Astrocyte (in vitro differentiated cells and primary cell): ENCODE data around the gene CRIM1. TPM values are rescaled to one million over a fixed set of nuclear protein-coding genes. Genes with fewer than 3 reads are reported as not detected.
A peak's percentile ranks its signal among the peaks of the same experiment; 100 is the strongest.

Experiments used
- DNase-seq: peaks from one replicate; pipeline ENCODE4 v3.0.0-alpha.2; 2010; ENCODE audit warnings: low read depth
- FAIRE-seq: peaks from 2 replicates; lab custom pipeline; 2011; peaks lifted over from hg19 to GRCh38; lab: Jason Lieb, UNC
- H2AFZ ChIP-seq: 2 replicates; pipeline ENCODE4 v1.6.0; 2012; ENCODE audit warnings: low read depth, low read length, inconsistent platforms
- H3K27ac ChIP-seq: 2 replicates; pipeline ENCODE4 v1.5.1; 2011; ENCODE audit warnings: low read depth, low read length, inconsistent platforms
- H3K27me3 ChIP-seq: 2 replicates; pipeline ENCODE4 v1.6.0; 2011; ENCODE audit warnings: low read length, inconsistent platforms; ENCODE audit not compliant: insufficient read depth
- H3K36me3 ChIP-seq: 2 replicates; pipeline ENCODE4 v1.5.1; 2011; ENCODE audit warnings: low read length, inconsistent platforms; ENCODE audit not compliant: insufficient read depth
- H3K4me1 ChIP-seq: 2 replicates; pipeline ENCODE4 v1.5.1; 2011; ENCODE audit warnings: low read length, inconsistent platforms; ENCODE audit not compliant: insufficient read depth
- H3K4me2 ChIP-seq: 2 replicates; pipeline ENCODE4 v1.6.0; 2012; ENCODE audit warnings: low read length, inconsistent platforms
- H3K4me3 ChIP-seq: 2 replicates; pipeline ENCODE4 v1.5.1; 2011; ENCODE audit warnings: low read depth, mild to moderate bottlenecking, low read length, inconsistent platforms; ENCODE audit not compliant: insufficient read depth
- H3K79me2 ChIP-seq: 2 replicates; pipeline ENCODE4 v1.6.0; 2012; ENCODE audit warnings: mild to moderate bottlenecking, low read length, inconsistent platforms; ENCODE audit not compliant: insufficient read depth
- H3K9ac ChIP-seq: 2 replicates; pipeline ENCODE4 v1.6.0; 2012; ENCODE audit warnings: mild to moderate bottlenecking, low read length, inconsistent platforms
- H3K9me3 ChIP-seq: 2 replicates; pipeline ENCODE4 v1.5.1; 2012; ENCODE audit warnings: low read depth, mild to moderate bottlenecking, low read length, inconsistent platforms; ENCODE audit not compliant: insufficient read depth
- H4K20me1 ChIP-seq: 2 replicates; pipeline ENCODE4 v1.6.0; 2012; ENCODE audit warnings: low read length, inconsistent platforms; ENCODE audit not compliant: insufficient read depth
- H3K27ac Mint-ChIP-seq: one replicate; pipeline ENCODE4 v1.8.0; 2021; ENCODE audit warnings: mild to moderate bottlenecking, mixed read lengths; ENCODE audit not compliant: unreplicated experiment
- H3K27me3 Mint-ChIP-seq: one replicate; pipeline ENCODE4 v1.8.0; 2021; ENCODE audit warnings: low read depth, mixed read lengths; ENCODE audit not compliant: unreplicated experiment
- H3K36me3 Mint-ChIP-seq: one replicate; pipeline ENCODE4 v1.8.0; 2021; ENCODE audit warnings: low read depth, mixed read lengths; ENCODE audit not compliant: unreplicated experiment
- H3K4me1 Mint-ChIP-seq: one replicate; pipeline ENCODE4 v1.8.0; 2021; ENCODE audit warnings: low read depth, mixed read lengths; ENCODE audit not compliant: unreplicated experiment
- H3K4me3 Mint-ChIP-seq: one replicate; pipeline ENCODE4 v1.8.0; 2021; ENCODE audit warnings: mild to moderate bottlenecking, moderate library complexity, mixed read lengths; ENCODE audit not compliant: unreplicated experiment
- H3K9me3 Mint-ChIP-seq: one replicate; pipeline ENCODE4 v1.8.0; 2021; ENCODE audit warnings: mild to moderate bottlenecking, mixed read lengths; ENCODE audit not compliant: unreplicated experiment
- EZH2 ChIP-seq: IDR thresholded peaks from 2 replicates; pipeline ENCODE4 v1.6.1; 2012; ENCODE audit warnings: mild to moderate bottlenecking, low read length, inconsistent platforms; ENCODE audit not compliant: insufficient read depth
- total RNA-seq: library from RNA; stranded (reverse); gene quantifications from 2 replicates; pipeline ENCODE4 v1.2.1, GENCODE V29; 2021
- TF ChIP-seq, protein P1 (sequence below): IDR thresholded peaks from 2 replicates; pipeline ENCODE4 v1.5.1; 2011; ENCODE audit warnings: low read depth, mild to moderate bottlenecking, inconsistent platforms, low read length, moderate library complexity; ENCODE audit not compliant: insufficient read depth

The CRIM1 gene
- total RNA-seq, 1 donor from 2014 or later = 180 TPM

DNA sequence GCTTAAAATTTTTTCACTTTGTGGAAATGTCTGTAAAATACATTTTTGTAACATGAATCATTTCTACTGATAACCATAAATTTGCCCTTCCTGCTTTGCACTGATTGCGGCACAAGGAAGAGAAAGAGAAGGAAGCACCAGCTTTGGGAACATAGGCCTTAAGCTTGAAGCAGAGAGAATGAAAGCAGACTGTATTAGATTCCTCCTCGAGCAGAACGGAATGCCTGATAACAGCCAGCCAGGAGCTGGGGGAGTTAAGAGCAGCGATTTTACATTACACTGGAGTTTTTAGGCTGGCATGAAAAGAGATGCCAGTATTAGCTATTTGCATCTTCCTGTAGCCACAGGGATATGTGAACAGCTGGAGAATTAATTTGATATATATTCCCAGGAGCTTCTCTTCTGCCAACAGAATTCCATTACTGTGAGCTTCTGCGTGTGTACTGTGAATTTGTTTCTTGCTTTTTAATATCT, 33.5 kb downstream of the CRIM1 start:
- H3K27ac Mint-ChIP-seq = peak overlapping the region; percentile 76
- Histone ChIP-seq H3K36me3 (peaks cover 5% of the 10 kb centered on the region), H3K9me3 (no peaks in the 10 kb centered on the region), H3K4me2 (peak overlapping the region; percentile 57), H3K27ac (peak overlapping the region; percentile 51), H3K4me1 (peaks cover 32% of the 10 kb centered on the region), H3K79me2 (peaks cover 98% of the 10 kb centered on the region), H3K4me3 (no peak overlapping the region), H3K27me3 (no peaks in the 10 kb centered on the region), H2AFZ (no peak overlapping the region), H4K20me1 (peaks cover 50% of the 10 kb centered on the region), H3K9ac (peak overlapping the region; percentile 37)
- no peaks in the 10 kb centered on the region for H3K36me3 Mint-ChIP-seq
- peaks cover 44% of the 10 kb centered on the region for H3K4me1 Mint-ChIP-seq
- no peaks in the 10 kb centered on the region for H3K9me3 Mint-ChIP-seq
- TF ChIP-seq EZH2 = no peak
- TF ChIP-seq, protein P1, sequence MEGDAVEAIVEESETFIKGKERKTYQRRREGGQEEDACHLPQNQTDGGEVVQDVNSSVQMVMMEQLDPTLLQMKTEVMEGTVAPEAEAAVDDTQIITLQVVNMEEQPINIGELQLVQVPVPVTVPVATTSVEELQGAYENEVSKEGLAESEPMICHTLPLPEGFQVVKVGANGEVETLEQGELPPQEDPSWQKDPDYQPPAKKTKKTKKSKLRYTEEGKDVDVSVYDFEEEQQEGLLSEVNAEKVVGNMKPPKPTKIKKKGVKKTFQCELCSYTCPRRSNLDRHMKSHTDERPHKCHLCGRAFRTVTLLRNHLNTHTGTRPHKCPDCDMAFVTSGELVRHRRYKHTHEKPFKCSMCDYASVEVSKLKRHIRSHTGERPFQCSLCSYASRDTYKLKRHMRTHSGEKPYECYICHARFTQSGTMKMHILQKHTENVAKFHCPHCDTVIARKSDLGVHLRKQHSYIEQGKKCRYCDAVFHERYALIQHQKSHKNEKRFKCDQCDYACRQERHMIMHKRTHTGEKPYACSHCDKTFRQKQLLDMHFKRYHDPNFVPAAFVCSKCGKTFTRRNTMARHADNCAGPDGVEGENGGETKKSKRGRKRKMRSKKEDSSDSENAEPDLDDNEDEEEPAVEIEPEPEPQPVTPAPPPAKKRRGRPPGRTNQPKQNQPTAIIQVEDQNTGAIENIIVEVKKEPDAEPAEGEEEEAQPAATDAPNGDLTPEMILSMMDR = no peak
- peak overlapping the region; percentile 20 for H3K4me3 Mint-ChIP-seq
- H3K27me3 Mint-ChIP-seq = no peaks in the 10 kb centered on the region
- DNase-seq (peak; percentile 50), FAIRE-seq (no peak)

DNA sequence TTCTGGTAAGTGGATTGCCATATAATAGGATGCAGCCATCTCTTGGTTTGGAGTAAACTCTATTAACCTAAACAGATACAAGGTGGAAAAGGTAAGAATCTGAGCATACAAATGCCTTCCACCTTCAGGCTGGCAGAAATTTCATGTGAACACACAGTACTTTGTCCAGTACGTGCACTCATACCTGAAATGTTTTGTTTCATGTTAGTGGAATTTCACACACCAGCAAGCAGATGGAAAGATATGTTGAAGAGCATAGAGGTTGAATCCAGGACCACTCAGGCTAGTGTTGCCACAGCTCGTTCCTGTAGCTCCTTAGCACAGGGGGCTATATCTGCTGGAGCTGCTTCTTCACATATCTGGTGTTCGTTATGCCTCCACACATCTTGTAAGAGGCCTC, 34.0 kb downstream of the CRIM1 start:
- DNase-seq (no peak), FAIRE-seq (no peak)
- H3K4me3 ChIP-seq = no peak overlapping the region
- H3K4me2 ChIP-seq = peak overlapping the region; percentile 57
- peaks cover 32% of the 10 kb centered on the region for H3K4me1 ChIP-seq
- Mint-ChIP-seq H3K4me3 (no peak overlapping the region), H3K4me1 (peaks cover 45% of the 10 kb centered on the region), H3K9me3 (no peaks in the 10 kb centered on the region), H3K36me3 (no peaks in the 10 kb centered on the region), H3K27ac (no peak overlapping the region), H3K27me3 (no peaks in the 10 kb centered on the region)
- peaks cover 46% of the 10 kb centered on the region for H4K20me1 ChIP-seq
- peaks cover 98% of the 10 kb centered on the region for H3K79me2 ChIP-seq
- peak overlapping the region; percentile 51 for H3K27ac ChIP-seq
- no peak overlapping the region for H2AFZ ChIP-seq
- no peaks in the 10 kb centered on the region for H3K27me3 ChIP-seq
- H3K9ac ChIP-seq = peak overlapping the region; percentile 37
- no peaks in the 10 kb centered on the region for H3K9me3 ChIP-seq
- H3K36me3 ChIP-seq = peaks cover 5% of the 10 kb centered on the region
- no peak for TF ChIP-seq EZH2
- TF ChIP-seq, protein P1 = no peak

DNA sequence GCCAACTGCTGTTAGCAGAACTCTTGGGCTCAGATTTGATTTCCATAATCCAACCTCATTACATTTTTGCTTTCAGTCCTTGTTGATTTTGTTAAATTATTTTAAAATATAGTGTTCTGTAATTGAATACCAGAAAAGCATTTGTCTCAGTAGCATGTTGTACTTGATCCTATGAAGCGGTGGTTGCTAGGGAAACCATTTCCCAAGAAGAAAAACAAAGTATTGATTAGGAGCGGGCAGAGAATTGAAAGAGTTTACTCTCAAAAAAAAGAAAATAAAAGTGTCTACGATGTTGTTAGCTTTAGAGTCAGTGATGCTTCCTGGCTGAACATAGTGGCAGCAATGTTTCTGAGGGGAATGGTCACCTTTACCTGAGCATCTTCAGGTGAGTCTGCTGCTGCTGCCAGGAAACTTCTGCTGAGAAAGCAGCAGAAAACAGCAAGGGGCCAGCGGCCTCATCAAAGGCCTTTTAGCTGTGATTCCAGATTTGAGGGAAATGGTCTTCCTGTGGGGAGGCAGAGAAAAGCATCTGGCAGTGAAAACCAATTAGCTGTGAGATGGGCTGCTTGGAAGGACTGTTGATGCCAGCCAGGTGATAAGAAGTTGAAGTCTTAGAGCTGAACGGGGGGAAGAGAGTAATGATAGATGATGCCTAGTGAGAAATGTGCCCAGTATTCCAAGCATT, 37.1 kb downstream of the CRIM1 start:
- Mint-ChIP-seq H3K9me3 (no peaks in the 10 kb centered on the region), H3K4me3 (no peak overlapping the region), H3K27ac (peak overlapping the region; percentile 47), H3K4me1 (peaks cover 60% of the 10 kb centered on the region), H3K36me3 (peaks cover 4% of the 10 kb centered on the region), H3K27me3 (no peaks in the 10 kb centered on the region)
- DNase-seq (no peak), FAIRE-seq (no peak)
- TF ChIP-seq, protein P1 = no peak
- TF ChIP-seq EZH2 = no peak
- Histone ChIP-seq H4K20me1 (peaks cover 50% of the 10 kb centered on the region), H3K79me2 (peaks cover 98% of the 10 kb centered on the region), H3K4me2 (no peak overlapping the region), H3K36me3 (peaks cover 11% of the 10 kb centered on the region), H3K9ac (no peak overlapping the region), H3K9me3 (no peaks in the 10 kb centered on the region), H3K4me1 (peaks cover 29% of the 10 kb centered on the region), H2AFZ (no peak overlapping the region), H3K27me3 (no peaks in the 10 kb centered on the region), H3K4me3 (no peak overlapping the region), H3K27ac (no peak overlapping the region)
